ENCODE results near the gene KRTAP10-9. TPM values are rescaled to one million over a fixed set of nuclear protein-coding genes. Genes with fewer than 3 reads are reported as not detected.
"Not testable (repeated sequence)": the region's sequence is repeated elsewhere in the genome, so short reads cannot be mapped to it uniquely, and the experiment has no call there.

The KRTAP10-9 gene
- total RNA-seq, 1 donor from 2014 or later: not detected

GRCh38 chr21:44606495-44606894 is 20.4 kb upstream of the KRTAP10-9 start:
- no peak for DNase-seq (ENCODE audit: extremely low spot score in 2 of 2)
- Histone ChIP-seq H3K27ac (no peak overlapping the region), H3K4me3 (no peak overlapping the region), H3K4me1 (no peaks in the 10 kb centered on the region), H3K27me3 (no peaks in the 10 kb centered on the region), H3K36me3 (no peaks in the 10 kb centered on the region), H3K9me3 (no peaks in the 10 kb centered on the region)
- TF ChIP-seq POLR2A (IDR thresholded peaks at IDR 0.05) (no peak), CTCF (IDR thresholded peaks at IDR 0.05) (no peak), POLR2AphosphoS5 (IDR thresholded peaks at IDR 0.05; ENCODE audit: insufficient read depth in 1 of 2, low read depth in 1 of 2) (no peak)
- intact Hi-C loops (cut with DNase I): no loop called here

- H3K9me3 ChIP-seq: peaks cover 5% of the 10 kb centered on the region
- H3K27me3 ChIP-seq: no peaks in the 10 kb centered on the region
- TF ChIP-seq CTCF (IDR thresholded peaks at IDR 0.05) (no peak), POLR2A (IDR thresholded peaks at IDR 0.05) (no peak), POLR2AphosphoS5 (IDR thresholded peaks at IDR 0.05; ENCODE audit: insufficient read depth in 1 of 2, low read depth in 1 of 2) (no peak)
- no peaks in the 10 kb centered on the region for H3K4me1 ChIP-seq
- H3K27ac ChIP-seq: no peak overlapping the region
- no peak for DNase-seq (ENCODE audit: extremely low spot score in 2 of 2)
- H3K4me3 ChIP-seq: no peak overlapping the region
- intact Hi-C loops (cut with DNase I): no loop called here
- H3K36me3 ChIP-seq: no peaks in the 10 kb centered on the region
Observed at GRCh38 chr21:44609193-44609592, 17.7 kb upstream of the KRTAP10-9 start.

- H3K4me1 ChIP-seq; H3K9me3 ChIP-seq; DNase-seq (ENCODE audit: extremely low spot score in 2 of 2); H3K27me3 ChIP-seq; H3K27ac ChIP-seq; intact Hi-C loops (cut with DNase I); H3K36me3 ChIP-seq; H3K4me3 ChIP-seq: not testable (repeated sequence)
Observed at GRCh38 chr21:44610157-44610843, 16.6 kb upstream of the KRTAP10-9 start.

GRCh38 chr21:44611551-44611950 is 15.3 kb upstream of the KRTAP10-9 start:
- Histone ChIP-seq H3K4me1 (no peaks in the 10 kb centered on the region), H3K4me3 (no peak overlapping the region), H3K36me3 (no peaks in the 10 kb centered on the region), H3K27me3 (no peaks in the 10 kb centered on the region), H3K9me3 (peaks cover 5% of the 10 kb centered on the region), H3K27ac (no peak overlapping the region)
- peak in 1 of 2 donors; percentile 58 for DNase-seq (ENCODE audit: extremely low spot score in 2 of 2)
- intact Hi-C loops (cut with DNase I): no loop called here
- no peak for TF ChIP-seq POLR2A (IDR thresholded peaks at IDR 0.05)
- no peak for TF ChIP-seq CTCF (IDR thresholded peaks at IDR 0.05)
- no peak for TF ChIP-seq POLR2AphosphoS5 (IDR thresholded peaks at IDR 0.05; ENCODE audit: insufficient read depth in 1 of 2, low read depth in 1 of 2)

- no peaks in the 10 kb centered on the region for H3K4me1 ChIP-seq
- H3K36me3 ChIP-seq: no peaks in the 10 kb centered on the region
- no peak within 1 kb of the TSS for H3K27ac ChIP-seq
- no peaks in the 10 kb centered on the region for H3K27me3 ChIP-seq
- no peak within 1 kb of the TSS for H3K4me3 ChIP-seq
- peaks cover 5% of the 10 kb centered on the region for H3K9me3 ChIP-seq
- intact Hi-C loops (cut with DNase I): no loop called here
- DNase-seq (ENCODE audit: extremely low spot score in 2 of 2): peak in 1 of 2 donors; percentile 74
- no peak for TF ChIP-seq CTCF (IDR thresholded peaks at IDR 0.05)
- TF ChIP-seq POLR2A (IDR thresholded peaks at IDR 0.05): no peak
Observed at GRCh38 chr21:44612029-44612486, 14.8 kb upstream of the KRTAP10-9 start, which contains the start of gene KRTAP10-8. Gene KRTAP10-8 (plus strand): TSS chr21:44612079. CDS start chr21:44612101, 22 bp downstream.

Data from vagina (tissue), 2 donors.